ENCODE results near the gene MOB1A. TPM values are rescaled to one million over a fixed set of nuclear protein-coding genes. Genes with fewer than 3 reads are reported as not detected.

MOB1A gene
- total and polyA plus RNA-seq, 2 of the 8 experiments (the other 6 are each of a cell fraction or from before 2014, with no cell fraction given): 21.6 to 91.7 TPM

DNA sequence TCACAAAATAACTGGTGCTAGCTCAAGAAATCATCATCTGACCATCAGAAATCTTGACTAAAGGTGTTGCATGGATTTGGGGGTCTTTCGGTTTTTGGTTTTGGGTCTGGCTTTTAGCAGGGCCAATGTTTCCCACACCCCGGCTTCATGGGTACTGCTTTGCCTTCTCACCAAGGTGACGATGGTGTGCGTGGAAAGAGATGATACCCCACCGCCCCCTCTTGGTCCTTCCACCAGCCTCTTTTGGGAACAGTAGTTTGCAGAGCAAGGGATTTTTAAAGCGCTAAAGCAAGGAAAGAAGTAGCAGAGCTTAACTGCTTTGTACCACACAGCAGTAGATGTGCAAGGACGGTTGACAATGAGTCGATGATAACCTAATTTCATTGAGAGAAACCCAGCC lies 73.3 kb downstream of the MOB1A start:
- 86% methylated on average over 8 of the region's 8 CpGs; no CpG with 5 or more reads in 1 of the 2 experiments for WGBS, 2 experiments (ENCODE audit: extremely low coverage in 1 of 2, insufficient coverage in 1 of 2, insufficient read length in 1 of 2, insufficient replicate concordance in 2 of 2, low coverage in 1 of 2, low lambda C conversion rate in 2 of 2, missing lambda C conversion rate in 1 of 2)
- Histone ChIP-seq H4K20me1 (replicated peaks in 1 of 2; ENCODE audit: control insufficient read depth in 1 of 2, insufficient read depth in 2 of 2, low read length in 2 of 2) (peaks cover 0 to 3% of the 10 kb centered on the region in 2 experiments), H3K23me2 (ENCODE audit: low read depth, low read length) (no peaks in the 10 kb centered on the region; the same call in 1 of the 2 replicates), H3K27ac (ENCODE audit: low read depth, low read length) (no peak overlapping the region), H2BK15ac (ENCODE audit: low read length) (no peak overlapping the region), H2AFZ (ENCODE audit: low read length) (no peak overlapping the region), H3K79me1 (ENCODE audit: low read depth, low read length) (no peaks in the 10 kb centered on the region), H3K4me1 (replicated peaks in 1 of 4; ENCODE audit: control insufficient read depth in 3 of 4, insufficient read depth in 4 of 4, low read length in 3 of 4) (peaks cover 4 to 13% (median 12%) of the 10 kb centered on the region in 4 experiments), H3K18ac (ENCODE audit: extremely low read depth, low read length) (no peak overlapping the region), H4K5ac (ENCODE audit: insufficient read length, low read depth, low read length) (no peak overlapping the region), H2BK12ac (ENCODE audit: low read depth, low read length) (no peak overlapping the region), H3K79me2 (ENCODE audit: control insufficient read depth in 1 of 2, insufficient read depth in 2 of 2, low read length in 2 of 2) (no peaks in the 10 kb centered on the region), H3K14ac (ENCODE audit: insufficient read length) (no peak overlapping the region), H3K4me3 (ENCODE audit: extremely low read depth in 1 of 4, insufficient read depth in 2 of 4, low read depth in 3 of 4, low read length in 4 of 4) (no peak overlapping the region), H3K23ac (ENCODE audit: insufficient read length) (no peak overlapping the region), H4K91ac (replicated peaks; ENCODE audit: insufficient read length, low read length) (no peak overlapping the region), H3K4me2 (ENCODE audit: insufficient read depth in 1 of 2, low read depth in 2 of 2, low read length in 2 of 2) (no peak overlapping the region), H3K36me3 (ENCODE audit: control insufficient read depth in 2 of 4, insufficient read depth in 4 of 4, low read length in 3 of 4) (peaks cover 7 to 18% (median 11%) of the 10 kb centered on the region in 4 experiments; a peak in 7 of 8 replicates), H3K9ac (replicated peaks in 1 of 4; ENCODE audit: extremely low read depth in 1 of 4, low read depth in 3 of 4, low read length in 3 of 4) (no peak overlapping the region), H3K4ac (replicated peaks; ENCODE audit: insufficient read length, low read depth, low read length) (no peak overlapping the region), H2BK5ac (ENCODE audit: low read depth, low read length) (no peak overlapping the region), H3K9me3 (ENCODE audit: insufficient read depth in 2 of 2, low read depth in 1 of 2, low read length in 1 of 2) (no peaks in the 10 kb centered on the region), H2BK20ac (ENCODE audit: low read length) (no peak overlapping the region), H4K8ac (ENCODE audit: extremely low read depth, insufficient read depth, low read length) (no peak overlapping the region), H3K27me3 (replicated peaks in 1 of 4; ENCODE audit: control insufficient read depth in 3 of 4, extremely low read depth in 1 of 4, insufficient read depth in 3 of 4, low read length in 3 of 4) (no peaks in the 10 kb centered on the region), H2AK5ac (ENCODE audit: low read depth, low read length) (no peak overlapping the region), H2BK120ac (replicated peaks; ENCODE audit: low read depth, low read length) (no peak overlapping the region), H3K56ac (replicated peaks; ENCODE audit: insufficient read length, low read depth, low read length) (no peak overlapping the region)
- ChIA-PET CTCF (ENCODE audit: partially characterized antibody) (interaction anchor here (1.0 to 2.0 kb wide), 8 partner anchors 21 to 279 kb away, joined by 3 to 8 read pairs (median 4); no protein-coding TSS in a partner anchor), POLR2A (ENCODE audit: partially characterized antibody) (no interaction called here)
- TF ChIP-seq RAD21 (IDR thresholded peaks at IDR 0.05 in 1 of 2, conservative IDR thresholded peaks at IDR 0.05 in 1 of 2; ENCODE audit: low read depth in 2 of 2, low read length in 2 of 2): peak; percentile 39 to 51; a peak in 3 of 4 replicates
- no peak for TF ChIP-seq SIRT6 (IDR thresholded peaks at IDR 0.05; ENCODE audit: low read length)
- FAIRE-seq: no peak
- no peak for DNase-seq (ENCODE audit: low read depth in 1 of 2, low spot score in 2 of 2)

Measured in H1 (cell line).